HepG2 (cell line): ENCODE measurements around the gene GGTA1. TPM values are rescaled to one million over a fixed set of nuclear protein-coding genes. Genes with fewer than 3 reads are reported as not detected.

Experiments
- ATAC-seq: fragments of 200-7000 bp; cut with Tn5 transposase; 3 replicates; pipeline ENCODE4 v1.9.1; 2020; ENCODE audit warnings: mild to moderate bottlenecking, moderate library complexity
- BruUV-seq: library from RNA; stranded (reverse); fragments of 400-500 nt; replicated peaks from 2 replicates; lab custom pipeline; 2021; lab: Mats Ljungman, UMichigan
- CTCF ChIA-PET: fragments of 300-600 bp; formaldehyde crosslinking; extraction: SDS; loops from one replicate; lab custom pipeline; 2021; ENCODE audit warnings: low total read pairs, inconsistent platforms, low intra/inter-chr PET ratio; lab: Yijun Ruan, JAX
- POLR2A ChIA-PET: fragments of 350-600 bp; sonication (Branson Sonifier 250); formaldehyde crosslinking; loops from one replicate; lab custom pipeline; 2020; ENCODE audit warnings: antibody characterized with exemption, inconsistent platforms; lab: Yijun Ruan, JAX
- DNase-seq: peaks from one replicate; pipeline ENCODE4 v3.0.0-alpha.2; 2015; ENCODE audit warnings: low spot score
- FAIRE-seq: peaks from 3 replicates; lab custom pipeline; 2011; peaks lifted over from hg19 to GRCh38; lab: Jason Lieb, UNC
- H2AFZ ChIP-seq: one replicate; pipeline ENCODE4 v1.6.1; 2011; ENCODE audit warnings: low read length, inconsistent platforms
- H3K27ac ChIP-seq: fragments of 300-600 bp; 3 replicates; pipeline ENCODE4 v1.8.0; 2011; ENCODE audit warnings: mixed run types, mild to moderate bottlenecking, mixed read lengths, low read length, inconsistent platforms; ENCODE audit not compliant: insufficient read depth; ENCODE audit errors: extremely low read length
- H3K27me3 ChIP-seq, 2 experiments: fragments of 200-600 bp in 1 of 2; 2 replicates in 1 of 2; 3 replicates in 1 of 2; pipeline versions ENCODE4 v1.6.0 to v1.8.0; 2011; ENCODE audit warnings: low read length in 2 of 2, mild to moderate bottlenecking in 2 of 2, moderate library complexity in 2 of 2, inconsistent platforms in 1 of 2; ENCODE audit not compliant: insufficient read depth in 2 of 2, control insufficient read depth in 1 of 2
- H3K36me3 ChIP-seq, 2 experiments: fragments of 200-600 bp in 1 of 2; replicated peaks in 1 of 2; 2 replicates in 1 of 2; 3 replicates in 1 of 2; pipeline versions ENCODE4 v1.5.1 to v1.8.0; 2011; ENCODE audit warnings: low read length in 2 of 2, inconsistent platforms in 1 of 2; ENCODE audit not compliant: insufficient read depth in 2 of 2, control insufficient read depth in 1 of 2
- H3K4me1 ChIP-seq: 2 replicates; pipeline ENCODE4 v1.5.1; 2012; ENCODE audit warnings: low read length, inconsistent platforms; ENCODE audit not compliant: insufficient read depth
- H3K4me2 ChIP-seq: 2 replicates; pipeline ENCODE4 v1.6.0; 2011; ENCODE audit warnings: low read depth, low read length, inconsistent platforms
- H3K4me3 ChIP-seq, 3 experiments: fragments of 200-600 bp in 1 of 3; sonication (generic), shearing (Covaris generic) in 1 of 3; replicated peaks in 1 of 3; 2 replicates each; pipeline ENCODE4 v1.5.1; 2011 to 2016; ENCODE audit warnings: low read length in 3 of 3, inconsistent platforms in 2 of 3, low read depth in 2 of 3, mild to moderate bottlenecking in 2 of 3, control low read depth in 1 of 3, mixed read lengths in 1 of 3; ENCODE audit not compliant: insufficient read depth in 1 of 3
- H3K79me2 ChIP-seq: one replicate; pipeline ENCODE4 v1.6.1; 2011; ENCODE audit warnings: low read length, inconsistent platforms; ENCODE audit not compliant: insufficient read depth
- H3K9ac ChIP-seq: 2 replicates; pipeline ENCODE4 v1.6.0; 2011; ENCODE audit warnings: mild to moderate bottlenecking, low read depth, low read length, inconsistent platforms; ENCODE audit not compliant: insufficient read depth
- H3K9me3 ChIP-seq: 2 replicates; pipeline ENCODE4 v1.5.1; 2012; ENCODE audit warnings: mild to moderate bottlenecking, low read length
- H4K20me1 ChIP-seq: 2 replicates; pipeline ENCODE4 v1.6.0; 2011; ENCODE audit warnings: inconsistent platforms, mild to moderate bottlenecking, low read length, moderate library complexity; ENCODE audit not compliant: insufficient read depth
- CBX1 ChIP-seq: IDR thresholded peaks from one replicate; pipeline ENCODE4 v1.6.1; 2016; ENCODE audit warnings: antibody characterized with exemption, low read depth
- CEBPG ChIP-seq: IDR thresholded peaks from 2 replicates; pipeline ENCODE4 v1.6.1; 2016
- DNMT1 ChIP-seq: sonication (generic); formaldehyde crosslinking; IDR thresholded peaks from 2 replicates; pipeline ENCODE4 v1.5.1; 2020; ENCODE audit warnings: mild to moderate bottlenecking, missing genetic modification reagents
- FOXM1 ChIP-seq: sonication (generic); formaldehyde crosslinking; IDR thresholded peaks from 2 replicates; pipeline ENCODE4 v1.5.0; 2020; ENCODE audit warnings: missing genetic modification reagents
- HIVEP1 ChIP-seq: sonication (generic); formaldehyde crosslinking; IDR thresholded peaks from 2 replicates; pipeline ENCODE4 v1.4.0; 2020; ENCODE audit warnings: mild to moderate bottlenecking, missing genetic modification reagents
- HMGXB4 ChIP-seq, 2 experiments: sonication (generic) in 1 of 2; formaldehyde crosslinking in 1 of 2; IDR thresholded peaks; 2 replicates each; pipeline versions ENCODE4 v1.4.0 to v1.6.1; 2018 to 2020; ENCODE audit warnings: missing genetic modification reagents in 2 of 2, borderline replicate concordance in 1 of 2, low read depth in 1 of 2, mild to moderate bottlenecking in 1 of 2, missing biosample characterization in 1 of 2
- IRF1 ChIP-seq: sonication (generic); formaldehyde crosslinking; IDR thresholded peaks from 2 replicates; pipeline ENCODE4 v1.4.0; 2020; ENCODE audit warnings: low read depth, mild to moderate bottlenecking, missing genetic modification reagents
- LRRFIP1 ChIP-seq: sonication (generic); formaldehyde crosslinking; conservative IDR thresholded peaks from 2 replicates; pipeline ENCODE4 v1.4.0; 2020; ENCODE audit warnings: missing genetic modification reagents
- NFE2L2 ChIP-seq: fragments of 150-350 bp; IDR thresholded peaks from 2 replicates; pipeline ENCODE4 v1.6.1; 2014; ENCODE audit warnings: low read length
- THAP9 ChIP-seq: sonication (generic); formaldehyde crosslinking; IDR thresholded peaks from 2 replicates; pipeline ENCODE4; 2020; ENCODE audit warnings: missing genetic modification reagents, mild to moderate bottlenecking, borderline replicate concordance
- YEATS2 ChIP-seq: sonication (generic); formaldehyde crosslinking; IDR thresholded peaks from 2 replicates; pipeline ENCODE4 v1.4.0; 2020; ENCODE audit warnings: missing genetic modification reagents, borderline replicate concordance
- ZBTB7B ChIP-seq: sonication (generic); formaldehyde crosslinking; IDR thresholded peaks from 2 replicates; pipeline ENCODE4 v1.4.0; 2020; ENCODE audit warnings: missing genetic modification reagents
- ZNF639 ChIP-seq: conservative IDR thresholded peaks from 2 replicates; pipeline ENCODE4 v1.6.1; 2018; ENCODE audit warnings: missing genetic modification reagents
- ZNF660 ChIP-seq: sonication (generic); formaldehyde crosslinking; IDR thresholded peaks from 2 replicates; pipeline ENCODE4 v1.5.1; 2020; ENCODE audit warnings: mild to moderate bottlenecking, low read depth, missing genetic modification reagents, borderline replicate concordance
- WGBS: methylation state at CpG from one replicate; pipeline ENCODE4 v1.1.6; 2017; ENCODE audit warnings: low lambda C conversion rate; 5-methylcytosine and 5-hydroxymethylcytosine counted together
- in situ Hi-C: cut with HindIII; loops from 2 replicates; pipeline ENCODE4 v1.10.0; 2017; ENCODE audit warnings: low pct_unique_long_range_greater_than_20kb; ENCODE audit not compliant: extremely low pct_ligation_motif_present
- intact Hi-C: fragments of 100-400 bp; cut with micrococcal nuclease; formaldehyde crosslinking; loops from one replicate; pipeline ENCODE4 v1.10.0; 2022; ENCODE audit not compliant: unreplicated experiment
- polyA plus RNA-seq, 8 experiments: library from polyadenylated mRNA; depleted of rRNA in 3 of 8; stranded (reverse) in 7 of 8; unstranded in 1 of 8; fragments of >200 nt; fragmentation: Illumina TruSeq in 4 of 8; extraction: Trizol in 4 of 8; gene quantifications; 2 replicates each; pipeline versions ENCODE4 v1.2.1 to v1.2.3, GENCODE V29; 2011 to 2016; ENCODE audit warnings: low read depth in 4 of 8, missing spikeins in 1 of 8, mixed read lengths in 1 of 8; ENCODE audit not compliant: insufficient read depth in 1 of 8
- total RNA-seq, 5 experiments: library from RNA; depleted of rRNA; stranded (reverse); fragments of >200 nt; fragmentation: Illumina TruSeq; extraction: Trizol; gene quantifications; 2 replicates each; pipeline ENCODE4 v1.2.3, GENCODE V29; 2016; ENCODE audit warnings: low read depth in 1 of 5

GGTA1 gene
- total and polyA plus RNA-seq, 2 of the 13 experiments (the other 11 are each of a cell fraction or from before 2014, with no cell fraction given), result not detected

- TF ChIP-seq IRF1 (CRISPR knock-in tag) (no peak), DNMT1 (CRISPR knock-in tag) (no peak), NFE2L2 (no peak), ZNF639 (no peak), HIVEP1 (CRISPR knock-in tag) (no peak), CBX1 (no peak), CEBPG (no peak)
These were observed 71.7 kb downstream of the GGTA1 start (continued) for GRCh38 chr9:121427899-121428298.

- 0% methylated on average over 1 of the region's 1 CpG for WGBS
- Histone ChIP-seq H3K4me1 (peaks cover 35% of the 10 kb centered on the region), H3K36me3 (no peaks in the 10 kb centered on the region), H3K4me2 (peak overlapping the region; percentile 40), H3K27me3 (peaks cover 0 to 12% of the 10 kb centered on the region in 2 experiments; a peak in 1 of 5 replicates), H4K20me1 (no peaks in the 10 kb centered on the region), H3K9ac (no peak overlapping the region), H3K79me2 (no peaks in the 10 kb centered on the region), H3K27ac (peak overlapping the region; percentile 30), H3K9me3 (peaks cover 4% of the 10 kb centered on the region; the same call in 1 of the 2 replicates), H3K4me3 (no peak overlapping the region; a peak in 1 of 6 replicates), H2AFZ (no peak overlapping the region)
- no peak for FAIRE-seq
- ChIA-PET POLR2A (no interaction called here), CTCF (no interaction called here)
- in situ Hi-C loops, result no loop called here
- no TSS peak for BruUV-seq
- peak; percentile 84 for DNase-seq
- intact Hi-C loops, result no loop called here
- ATAC-seq, result peak; percentile 93
- TF ChIP-seq YEATS2 (CRISPR knock-in tag) (no peak), THAP9 (CRISPR knock-in tag) (no peak), LRRFIP1 (CRISPR knock-in tag) (no peak), ZBTB7B (CRISPR knock-in tag) (0 out of 2 replicates have a peak, but pooled peaks have one; percentile 38), HMGXB4 (CRISPR knock-in tag; IDR thresholded peaks at IDR 0.05; ENCODE audit: borderline replicate concordance in 1 of 2, low read depth in 1 of 2) (0 out of 4 replicates have a peak, but pooled peaks of 1 of the 2 experiments have one; percentile 26), ZNF660 (CRISPR knock-in tag) (no peak), FOXM1 (CRISPR knock-in tag) (no peak)
These were observed 75.6 kb downstream of the GGTA1 start for GRCh38 chr9:121424024-121424432.
